Brain microvascular endothelial cell (primary cell): ENCODE results near the gene HSD3B2.

Experiments used
- DNase-seq: peaks from one replicate; pipeline ENCODE4 v3.0.0-alpha.2; 2020
- H3K27ac ChIP-seq: fragments of 250-450 bp; sonication (Bioruptor Pico); 2 replicates; pipeline ENCODE4 v1.5.1; 2020; ENCODE audit warnings: mild to moderate bottlenecking, moderate library complexity
- H3K27me3 ChIP-seq: fragments of 250-450 bp; sonication (Bioruptor Pico); replicated peaks from 2 replicates; pipeline ENCODE4 v1.5.1; 2020; ENCODE audit warnings: mild to moderate bottlenecking
- H3K36me3 ChIP-seq: fragments of 250-450 bp; sonication (Bioruptor Pico); replicated peaks from 2 replicates; pipeline ENCODE4 v1.5.1; 2020; ENCODE audit warnings: mild to moderate bottlenecking
- H3K4me3 ChIP-seq: 2 replicates; pipeline ENCODE4 v1.5.1; 2011; ENCODE audit warnings: low read depth, mild to moderate bottlenecking, control low read depth, low read length, moderate library complexity
- in situ Hi-C: cut with HindIII; loops from 2 replicates; pipeline ENCODE4 v1.10.0; 2017; ENCODE audit warnings: low sequenced_read_pairs, low pct_ligation_motif_present
- TF ChIP-seq, protein P1 (sequence below): IDR thresholded peaks from 2 replicates; pipeline ENCODE4 v1.5.1; 2011; ENCODE audit warnings: low read depth, mild to moderate bottlenecking, moderate library complexity, low read length, control low read depth, inconsistent platforms; ENCODE audit errors: missing control alignments

HSD3B2 gene

DNA sequence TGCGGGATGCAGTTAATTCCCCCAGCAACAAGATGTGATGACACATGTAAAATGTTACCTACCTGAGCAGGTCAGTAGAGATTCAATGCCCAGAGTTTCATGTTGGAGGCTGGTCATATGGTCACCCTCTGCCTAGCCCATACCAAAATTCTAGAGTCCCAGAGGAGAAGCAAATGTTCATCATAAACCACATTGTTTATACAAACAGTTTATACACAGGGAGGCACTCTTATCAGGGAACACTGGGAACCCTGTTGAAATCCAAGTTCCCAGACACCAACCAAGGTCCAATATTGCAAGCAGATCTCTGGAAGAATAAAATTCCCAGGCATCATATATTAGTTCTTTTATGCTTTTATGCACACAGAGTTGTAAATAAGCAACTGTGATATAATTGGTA lies 35.8 kb upstream of the HSD3B2 start:
- in situ Hi-C loops, result no loop called here
- no peak for DNase-seq
- no peaks in the 10 kb centered on the region for H3K27me3 ChIP-seq
- no peak overlapping the region for H3K27ac ChIP-seq
- H3K4me3 ChIP-seq, result no peak overlapping the region
- TF ChIP-seq, protein P1, sequence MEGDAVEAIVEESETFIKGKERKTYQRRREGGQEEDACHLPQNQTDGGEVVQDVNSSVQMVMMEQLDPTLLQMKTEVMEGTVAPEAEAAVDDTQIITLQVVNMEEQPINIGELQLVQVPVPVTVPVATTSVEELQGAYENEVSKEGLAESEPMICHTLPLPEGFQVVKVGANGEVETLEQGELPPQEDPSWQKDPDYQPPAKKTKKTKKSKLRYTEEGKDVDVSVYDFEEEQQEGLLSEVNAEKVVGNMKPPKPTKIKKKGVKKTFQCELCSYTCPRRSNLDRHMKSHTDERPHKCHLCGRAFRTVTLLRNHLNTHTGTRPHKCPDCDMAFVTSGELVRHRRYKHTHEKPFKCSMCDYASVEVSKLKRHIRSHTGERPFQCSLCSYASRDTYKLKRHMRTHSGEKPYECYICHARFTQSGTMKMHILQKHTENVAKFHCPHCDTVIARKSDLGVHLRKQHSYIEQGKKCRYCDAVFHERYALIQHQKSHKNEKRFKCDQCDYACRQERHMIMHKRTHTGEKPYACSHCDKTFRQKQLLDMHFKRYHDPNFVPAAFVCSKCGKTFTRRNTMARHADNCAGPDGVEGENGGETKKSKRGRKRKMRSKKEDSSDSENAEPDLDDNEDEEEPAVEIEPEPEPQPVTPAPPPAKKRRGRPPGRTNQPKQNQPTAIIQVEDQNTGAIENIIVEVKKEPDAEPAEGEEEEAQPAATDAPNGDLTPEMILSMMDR, result no peak
- H3K36me3 ChIP-seq, result no peaks in the 10 kb centered on the region

DNA sequence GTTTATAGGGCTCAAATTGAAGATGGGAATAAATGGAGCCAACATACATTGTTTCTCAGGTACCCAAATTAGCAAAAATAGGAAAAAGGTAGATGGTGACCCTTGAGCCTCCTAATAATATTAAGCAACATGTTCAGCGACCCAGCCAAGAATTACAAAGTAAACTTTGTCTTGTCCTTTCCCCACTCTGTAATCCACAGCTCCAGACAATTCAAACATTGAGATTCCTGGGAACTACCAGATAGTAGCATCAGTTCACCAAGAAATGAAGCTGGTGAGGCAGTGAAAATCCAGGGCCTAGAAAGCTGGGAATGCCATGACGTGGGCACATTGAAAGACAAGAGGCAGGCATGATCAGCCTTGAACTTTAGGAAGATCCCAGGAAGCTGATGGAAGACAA lies 34.6 kb upstream of the HSD3B2 start:
- no peak for DNase-seq
- H3K4me3 ChIP-seq, result no peak overlapping the region
- no peaks in the 10 kb centered on the region for H3K36me3 ChIP-seq
- no peak overlapping the region for H3K27ac ChIP-seq
- TF ChIP-seq, protein P1, result no peak
- in situ Hi-C loops, result no loop called here
- H3K27me3 ChIP-seq, result no peaks in the 10 kb centered on the region

DNA sequence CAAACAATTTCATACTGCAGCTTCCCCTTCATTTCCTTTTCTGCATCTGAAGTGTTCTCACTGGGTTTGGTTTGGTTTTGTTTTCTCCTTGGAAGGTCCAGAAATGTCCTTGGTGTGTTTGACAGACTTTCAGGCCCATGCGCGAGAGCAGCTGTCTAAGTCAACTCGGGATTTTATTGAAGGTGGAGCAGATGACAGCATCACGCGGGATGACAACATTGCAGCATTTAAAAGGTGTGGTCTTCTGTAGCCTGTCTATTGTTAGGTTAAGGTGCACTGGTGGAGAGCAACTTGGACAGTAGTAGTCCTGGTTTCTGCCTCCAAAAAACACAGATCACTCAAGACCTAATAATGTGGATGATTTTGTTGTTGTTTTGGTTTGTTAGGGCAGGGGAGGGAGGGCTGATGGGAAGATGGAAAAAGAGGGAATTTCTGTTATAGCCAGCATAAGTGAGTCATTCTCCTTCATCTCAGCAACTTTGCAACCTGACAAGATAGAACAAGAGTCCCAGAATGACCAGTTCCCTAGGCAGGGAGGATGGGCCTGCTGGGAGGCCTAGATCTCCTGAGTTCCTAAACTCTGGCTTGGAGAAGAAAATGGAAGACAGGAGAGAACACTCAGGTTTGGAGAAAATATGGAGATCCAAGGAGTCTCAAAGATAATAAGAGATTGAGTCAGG lies 33.8 kb upstream of the HSD3B2 start:
- in situ Hi-C loops, result no loop called here
- no peak for DNase-seq
- Histone ChIP-seq H3K27ac (no peak overlapping the region), H3K4me3 (no peak overlapping the region), H3K36me3 (no peaks in the 10 kb centered on the region), H3K27me3 (no peaks in the 10 kb centered on the region)
- TF ChIP-seq, protein P1, result no peak

DNA sequence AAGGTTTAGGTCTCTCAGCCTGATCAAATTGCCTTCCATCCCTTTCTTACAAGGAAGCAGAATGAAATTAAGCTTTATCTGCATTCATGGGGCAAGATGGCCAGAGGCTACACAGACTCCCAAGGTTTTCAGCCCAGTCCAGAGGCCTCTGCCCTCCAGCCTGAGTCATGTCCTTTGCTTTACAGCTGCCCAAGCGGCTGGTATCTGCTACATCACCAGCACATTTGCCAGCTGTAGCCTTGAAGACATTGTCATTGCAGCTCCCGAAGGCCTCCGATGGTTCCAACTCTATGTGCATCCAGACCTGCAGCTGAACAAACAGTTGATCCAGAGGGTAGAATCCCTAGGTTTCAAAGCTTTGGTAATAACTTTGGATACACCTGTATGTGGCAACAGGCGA lies 30.4 kb upstream of the HSD3B2 start:
- in situ Hi-C loops, result no loop called here
- Histone ChIP-seq H3K27ac (no peak overlapping the region), H3K36me3 (no peaks in the 10 kb centered on the region), H3K4me3 (no peak overlapping the region), H3K27me3 (no peaks in the 10 kb centered on the region)
- TF ChIP-seq, protein P1, result no peak
- no peak for DNase-seq

DNA sequence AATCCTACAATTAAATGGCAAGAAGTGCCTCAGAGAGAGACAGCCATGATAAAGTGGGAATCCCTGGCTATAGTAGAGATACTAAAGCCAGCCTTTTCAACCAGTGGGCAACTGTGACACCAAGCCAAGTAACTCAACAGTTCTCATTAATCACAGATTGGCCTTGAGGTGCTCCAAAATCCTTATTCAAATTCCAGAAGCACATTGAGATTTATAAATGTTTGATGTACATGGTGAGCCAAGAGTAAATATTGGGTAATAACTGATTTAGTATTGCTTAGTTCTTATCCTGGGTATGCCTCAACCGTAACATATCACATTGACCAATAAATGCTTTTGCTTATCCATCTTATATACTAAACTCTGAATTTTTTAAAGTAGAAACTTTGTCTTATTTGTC lies 29.3 kb upstream of the HSD3B2 start:
- no peak overlapping the region for H3K4me3 ChIP-seq
- DNase-seq, result no peak
- H3K27me3 ChIP-seq, result no peaks in the 10 kb centered on the region
- in situ Hi-C loops, result no loop called here
- no peaks in the 10 kb centered on the region for H3K36me3 ChIP-seq
- H3K27ac ChIP-seq, result no peak overlapping the region
- TF ChIP-seq, protein P1, result no peak

DNA sequence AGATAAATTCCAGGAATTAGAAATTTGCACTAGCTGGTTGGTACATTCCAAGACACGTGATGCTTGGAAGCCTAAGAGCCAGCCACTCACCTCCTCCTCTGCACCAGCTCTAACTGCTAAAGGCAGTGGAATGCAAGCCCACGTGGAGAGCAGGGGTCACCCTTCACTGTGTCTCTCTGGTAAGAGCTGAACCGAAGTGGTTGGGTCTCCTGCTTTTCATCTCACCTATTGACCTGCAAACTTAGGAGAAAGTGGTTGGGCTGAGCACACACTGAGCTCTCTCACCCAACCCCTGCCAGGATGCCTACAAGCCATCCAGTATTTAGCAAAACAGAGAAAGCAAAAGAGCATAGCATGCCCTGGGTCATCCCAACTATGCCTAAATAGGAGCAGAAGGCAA lies 27.1 kb upstream of the HSD3B2 start:
- Histone ChIP-seq H3K36me3 (no peaks in the 10 kb centered on the region), H3K27ac (no peak overlapping the region), H3K4me3 (no peak overlapping the region), H3K27me3 (no peaks in the 10 kb centered on the region)
- in situ Hi-C loops, result no loop called here
- DNase-seq, result no peak
- TF ChIP-seq, protein P1, result no peak
